ENCODE data around the gene KCNE1. TPM values are rescaled to one million over a fixed set of nuclear protein-coding genes. Genes with fewer than 3 reads are reported as not detected.

The KCNE1 gene
- total RNA-seq, 1 donor from 2014 or later, result 0.32 TPM

DNA sequence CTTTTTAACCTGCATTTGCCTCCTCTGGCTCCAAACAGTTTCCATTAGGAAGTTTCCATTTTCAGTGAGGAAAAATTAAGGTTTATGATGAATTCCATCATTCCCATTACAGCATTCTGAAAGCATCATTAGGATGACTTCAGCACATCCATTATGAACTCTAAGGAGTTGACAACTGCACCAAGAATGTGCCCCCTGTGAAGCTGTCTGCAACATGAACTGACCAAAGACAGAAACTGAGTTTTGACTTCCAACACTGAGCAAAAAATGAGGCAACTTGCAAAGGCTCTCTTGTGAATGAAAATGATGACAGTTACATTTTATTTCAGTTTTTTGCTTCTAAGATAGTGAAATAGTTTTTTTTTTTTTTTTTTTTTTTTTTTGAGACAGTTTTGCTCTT lies 18.3 kb upstream of the KCNE1 start:
- H3K9me3 Mint-ChIP-seq (ENCODE audit: low read depth), result peaks cover 8% of the 10 kb centered on the region
- H3K4me3 Mint-ChIP-seq (ENCODE audit: unreplicated experiment), result no peak overlapping the region
- H3K4me1 Mint-ChIP-seq (ENCODE audit: low read depth), result peaks cover 64% of the 10 kb centered on the region
- TF ChIP-seq, protein P1, sequence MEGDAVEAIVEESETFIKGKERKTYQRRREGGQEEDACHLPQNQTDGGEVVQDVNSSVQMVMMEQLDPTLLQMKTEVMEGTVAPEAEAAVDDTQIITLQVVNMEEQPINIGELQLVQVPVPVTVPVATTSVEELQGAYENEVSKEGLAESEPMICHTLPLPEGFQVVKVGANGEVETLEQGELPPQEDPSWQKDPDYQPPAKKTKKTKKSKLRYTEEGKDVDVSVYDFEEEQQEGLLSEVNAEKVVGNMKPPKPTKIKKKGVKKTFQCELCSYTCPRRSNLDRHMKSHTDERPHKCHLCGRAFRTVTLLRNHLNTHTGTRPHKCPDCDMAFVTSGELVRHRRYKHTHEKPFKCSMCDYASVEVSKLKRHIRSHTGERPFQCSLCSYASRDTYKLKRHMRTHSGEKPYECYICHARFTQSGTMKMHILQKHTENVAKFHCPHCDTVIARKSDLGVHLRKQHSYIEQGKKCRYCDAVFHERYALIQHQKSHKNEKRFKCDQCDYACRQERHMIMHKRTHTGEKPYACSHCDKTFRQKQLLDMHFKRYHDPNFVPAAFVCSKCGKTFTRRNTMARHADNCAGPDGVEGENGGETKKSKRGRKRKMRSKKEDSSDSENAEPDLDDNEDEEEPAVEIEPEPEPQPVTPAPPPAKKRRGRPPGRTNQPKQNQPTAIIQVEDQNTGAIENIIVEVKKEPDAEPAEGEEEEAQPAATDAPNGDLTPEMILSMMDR (IDR thresholded peaks at IDR 0.05), result no peak
- H3K27me3 Mint-ChIP-seq (ENCODE audit: low read depth), result no peaks in the 10 kb centered on the region
- DNase-seq (ENCODE audit: low spot score), result no peak
- H3K27ac Mint-ChIP-seq (ENCODE audit: unreplicated experiment), result peak overlapping the region; percentile 80
- H3K36me3 Mint-ChIP-seq (ENCODE audit: low read depth), result no peaks in the 10 kb centered on the region

DNA sequence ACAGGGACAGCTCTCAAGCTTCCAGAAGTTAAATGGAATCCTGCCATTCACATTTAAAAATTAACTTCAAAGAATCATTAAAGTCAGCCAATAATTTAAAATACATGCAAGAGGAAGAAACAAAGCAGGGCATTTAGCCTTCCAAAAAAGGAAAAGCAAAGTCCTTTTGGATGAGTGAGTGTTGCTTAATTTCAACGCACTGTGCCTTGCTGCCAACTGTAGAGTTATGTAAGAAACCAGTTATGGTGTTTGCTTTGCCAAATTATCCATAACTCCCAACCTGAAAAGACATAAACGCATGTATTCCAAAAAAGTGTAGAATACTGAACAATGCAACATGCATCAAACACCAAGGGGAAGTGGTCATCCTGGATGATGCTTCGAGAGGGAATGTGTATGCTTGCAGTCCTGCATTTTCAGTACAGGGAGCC lies 16.1 kb upstream of the KCNE1 start:
- no peak for DNase-seq (ENCODE audit: low spot score)
- Mint-ChIP-seq H3K27ac (ENCODE audit: unreplicated experiment) (no peak overlapping the region), H3K4me1 (ENCODE audit: low read depth) (peaks cover 72% of the 10 kb centered on the region), H3K27me3 (ENCODE audit: low read depth) (no peaks in the 10 kb centered on the region), H3K36me3 (ENCODE audit: low read depth) (peaks cover 2% of the 10 kb centered on the region), H3K9me3 (ENCODE audit: low read depth) (peaks cover 8% of the 10 kb centered on the region), H3K4me3 (ENCODE audit: unreplicated experiment) (no peak overlapping the region)
- TF ChIP-seq, protein P1 (IDR thresholded peaks at IDR 0.05), result no peak

DNA sequence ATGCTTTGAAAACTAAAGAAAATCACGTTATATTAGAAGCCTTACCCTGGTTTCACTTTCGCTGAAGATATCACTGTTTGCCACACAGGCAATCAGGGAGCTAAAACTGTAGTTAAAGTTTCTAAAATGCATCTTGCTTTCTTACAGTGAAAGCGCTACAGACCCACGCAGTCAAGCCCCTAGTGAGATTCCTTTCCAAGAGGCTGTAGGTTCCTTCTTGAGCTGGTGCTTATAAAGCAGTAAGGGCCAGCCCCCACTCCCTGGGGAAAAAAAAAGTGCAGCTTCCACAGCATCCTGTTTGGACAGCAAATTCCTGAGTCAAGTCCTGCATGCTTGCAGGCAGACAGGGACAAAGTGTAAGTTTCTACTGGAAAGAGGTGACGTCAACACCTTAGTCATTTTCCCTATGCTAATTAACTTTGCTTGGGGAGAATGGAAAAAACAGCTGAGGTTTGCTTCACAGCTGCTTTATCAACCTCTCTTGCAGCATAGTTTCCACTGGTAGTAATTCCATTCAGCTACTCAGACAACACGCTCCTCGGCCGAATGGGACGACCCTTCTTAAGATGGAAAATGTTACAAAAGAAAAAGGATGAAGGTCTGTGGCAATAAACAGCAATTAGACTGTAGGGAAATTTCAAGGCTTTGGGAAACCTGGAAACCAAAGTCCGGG lies 14.7 kb upstream of the KCNE1 start:
- peak overlapping the region; percentile 83 for H3K4me3 Mint-ChIP-seq (ENCODE audit: unreplicated experiment)
- DNase-seq (ENCODE audit: low spot score), result no peak
- H3K27ac Mint-ChIP-seq (ENCODE audit: unreplicated experiment), result peak overlapping the region; percentile 91
- H3K36me3 Mint-ChIP-seq (ENCODE audit: low read depth), result peaks cover 11% of the 10 kb centered on the region
- TF ChIP-seq, protein P1 (IDR thresholded peaks at IDR 0.05), result no peak
- H3K4me1 Mint-ChIP-seq (ENCODE audit: low read depth), result peaks cover 83% of the 10 kb centered on the region
- peaks cover 8% of the 10 kb centered on the region for H3K9me3 Mint-ChIP-seq (ENCODE audit: low read depth)
- no peaks in the 10 kb centered on the region for H3K27me3 Mint-ChIP-seq (ENCODE audit: low read depth)

DNA sequence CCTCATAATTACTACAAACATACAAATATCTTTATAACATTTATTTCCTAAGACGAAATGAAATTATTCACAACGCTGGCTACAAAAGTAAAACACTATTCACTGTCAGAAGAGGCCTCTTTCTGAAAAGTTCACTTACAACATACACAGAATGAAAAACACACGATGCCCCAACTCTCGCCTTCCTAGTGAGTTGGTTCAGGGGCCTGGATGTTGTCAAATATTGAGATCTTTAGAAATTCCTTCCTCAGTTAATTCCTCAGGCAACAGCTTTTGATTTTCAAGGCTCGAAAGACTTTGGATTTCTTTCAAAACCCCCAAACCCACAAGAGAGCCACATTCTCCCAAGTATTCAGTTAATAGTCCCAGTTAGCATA lies 14.2 kb upstream of the KCNE1 start:
- Mint-ChIP-seq H3K27ac (ENCODE audit: unreplicated experiment) (peak overlapping the region; percentile 91), H3K4me1 (ENCODE audit: low read depth) (peaks cover 83% of the 10 kb centered on the region), H3K4me3 (ENCODE audit: unreplicated experiment) (peak overlapping the region; percentile 83), H3K36me3 (ENCODE audit: low read depth) (peaks cover 16% of the 10 kb centered on the region), H3K27me3 (ENCODE audit: low read depth) (no peaks in the 10 kb centered on the region), H3K9me3 (ENCODE audit: low read depth) (peaks cover 8% of the 10 kb centered on the region)
- TF ChIP-seq, protein P1 (IDR thresholded peaks at IDR 0.05), result no peak
- DNase-seq (ENCODE audit: low spot score), result no peak

DNA sequence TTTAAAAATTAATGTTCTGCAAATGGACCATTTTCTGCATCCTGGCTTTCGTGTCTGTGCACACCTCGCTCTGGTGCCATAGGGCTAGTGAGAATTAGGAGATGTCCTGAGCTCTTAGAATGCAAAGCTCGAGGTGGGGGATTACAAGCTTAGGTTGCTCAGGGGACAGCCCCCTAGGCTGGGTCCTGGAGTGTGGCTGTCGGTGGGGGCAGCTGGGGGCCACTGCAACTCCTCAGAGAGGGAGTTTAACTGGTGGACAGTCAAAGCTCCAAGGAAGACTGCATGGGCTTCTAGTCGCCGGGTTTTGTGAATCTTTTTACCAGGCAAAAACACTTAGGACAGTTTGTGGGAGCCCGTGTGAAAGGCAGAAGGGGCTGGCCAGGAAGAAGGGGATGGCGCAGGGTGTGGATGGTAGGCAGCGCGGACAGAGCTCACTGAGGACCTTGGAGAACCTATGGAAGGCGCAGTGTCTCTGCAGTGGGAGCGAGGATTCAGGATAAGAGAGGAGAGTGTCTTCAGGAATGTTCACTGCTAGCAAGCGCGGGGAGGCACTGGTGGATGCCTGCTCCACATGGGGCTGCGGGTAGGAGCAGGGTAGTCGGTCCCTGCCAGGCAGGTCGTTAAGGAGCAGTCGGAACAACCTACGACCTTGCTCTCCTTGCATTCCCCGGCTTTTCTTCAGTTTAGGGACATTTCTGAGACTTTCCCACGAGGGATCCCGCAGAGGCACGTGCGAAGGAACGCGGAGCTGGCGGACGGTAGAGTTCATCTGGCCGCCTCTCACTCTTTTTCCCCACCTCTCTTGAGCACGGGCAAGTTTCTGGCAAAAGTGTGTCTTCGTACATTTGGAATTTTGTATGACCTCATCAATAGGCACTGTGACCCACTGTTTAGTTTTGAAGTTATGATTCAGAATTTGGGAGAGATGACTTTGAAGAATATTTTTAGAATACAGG lies 12.9 kb upstream of the KCNE1 start:
- Mint-ChIP-seq H3K4me1 (ENCODE audit: low read depth) (peaks cover 83% of the 10 kb centered on the region), H3K9me3 (ENCODE audit: low read depth) (peaks cover 8% of the 10 kb centered on the region)
- no peak for DNase-seq (ENCODE audit: low spot score)

More for the DNA sequence above, 12.9 kb upstream of the KCNE1 start:
- H3K4me3 Mint-ChIP-seq (ENCODE audit: unreplicated experiment), result peak overlapping the region; percentile 83
- no peaks in the 10 kb centered on the region for H3K27me3 Mint-ChIP-seq (ENCODE audit: low read depth)
- TF ChIP-seq, protein P1 (IDR thresholded peaks at IDR 0.05), result no peak
- H3K36me3 Mint-ChIP-seq (ENCODE audit: low read depth), result peaks cover 29% of the 10 kb centered on the region
- H3K27ac Mint-ChIP-seq (ENCODE audit: unreplicated experiment), result peak overlapping the region; percentile 91
